A549 (cell line): ENCODE results near the gene EIF5. TPM values are rescaled to one million over a fixed set of nuclear protein-coding genes. Genes with fewer than 3 reads are reported as not detected.

Experiments
- ATAC-seq, 2 experiments: fragments of 200-7000 bp in 1 of 2; fragments of >200 bp in 1 of 2; cut with Nextera tagmentation in 1 of 2; cut with Tn5 transposase in 1 of 2; 3 replicates each; pipeline versions ENCODE4 v1.8.0 to v1.9.1; 2018 to 2020; ENCODE audit warnings: mild to moderate bottlenecking in 1 of 2, moderate library complexity in 1 of 2
- CTCF ChIA-PET: fragments of 300-600 bp; sonication (Branson Sonifier 250); formaldehyde crosslinking; extraction: SDS; loops from one replicate; lab custom pipeline; 2021; ENCODE audit warnings: antibody characterized with exemption, inconsistent platforms; lab: Yijun Ruan, JAX
- POLR2A ChIA-PET: fragments of 350-600 bp; formaldehyde crosslinking; extraction: SDS; loops from one replicate; lab custom pipeline; 2021; ENCODE audit warnings: antibody characterized with exemption, inconsistent platforms; lab: Yijun Ruan, JAX
- DNase-seq, 2 experiments: peaks; one replicate each; pipeline versions ENCODE4 v3.0.0 to v3.0.0-alpha.2; 2011 to 2016; ENCODE audit warnings: low read depth in 1 of 2, low spot score in 1 of 2
- FAIRE-seq: peaks from 2 replicates; lab custom pipeline; 2011; peaks lifted over from hg19 to GRCh38; lab: Jason Lieb, UNC
- H3K27ac ChIP-seq, 2 experiments: fragments of >200 bp; sonication (Bioruptor Twin); formaldehyde crosslinking; 3 replicates each; pipeline ENCODE4 v1.5.1; 2016 to 2017
- H3K4me1 ChIP-seq: fragments of >200 bp; sonication (Bioruptor Twin); formaldehyde crosslinking; 3 replicates; pipeline ENCODE4 v1.6.1; 2016
- H3K4me2 ChIP-seq: fragments of >200 bp; sonication (Bioruptor Twin); formaldehyde crosslinking; 3 replicates; pipeline ENCODE4 v1.6.1; 2016
- H3K4me3 ChIP-seq: fragments of >200 bp; sonication (Bioruptor Twin); formaldehyde crosslinking; 3 replicates; pipeline ENCODE4 v1.5.1; 2016
- H3K9me3 ChIP-seq: fragments of >200 bp; sonication (Bioruptor Twin); formaldehyde crosslinking; 3 replicates; pipeline ENCODE4 v1.6.1; 2016
- BCL3 ChIP-seq: fragments of >200 bp; sonication (Bioruptor Twin); formaldehyde crosslinking; IDR thresholded peaks from 3 replicates; pipeline ENCODE4 v1.6.1; 2016
- BHLHE40 ChIP-seq: IDR thresholded peaks from 2 replicates; pipeline ENCODE4 v1.6.1; 2012; ENCODE audit warnings: low read depth, low read length, inconsistent platforms
- CHD4 ChIP-seq: fragments of 200-600 bp; sonication (generic); IDR thresholded peaks from 2 replicates; pipeline ENCODE4 v1.6.1; 2016; ENCODE audit warnings: antibody characterized with exemption, mild to moderate bottlenecking, borderline replicate concordance
- CTCF ChIP-seq: fragments of >200 bp; sonication (Bioruptor Twin); formaldehyde crosslinking; IDR thresholded peaks from 3 replicates; pipeline ENCODE4 v1.5.1; 2016
- ELK1 ChIP-seq: fragments of 150-350 bp; IDR thresholded peaks from 2 replicates; pipeline ENCODE4 v1.6.1; 2014; ENCODE audit warnings: low read depth, mild to moderate bottlenecking, low read length
- ESRRA ChIP-seq: fragments of 150-350 bp; IDR thresholded peaks from 2 replicates; pipeline ENCODE4 v1.6.1; 2014; ENCODE audit warnings: mild to moderate bottlenecking, low read length, borderline replicate concordance
- FOSL2 ChIP-seq, 2 experiments: fragments of 450-650 bp in 1 of 2; fragments of >200 bp in 1 of 2; sonication (Bioruptor Twin) in 1 of 2; formaldehyde crosslinking; IDR thresholded peaks; 2 replicates each; pipeline versions ENCODE4 v1.5.0 to v1.6.1; 2016 to 2020; ENCODE audit warnings: mild to moderate bottlenecking in 1 of 2, moderate library complexity in 1 of 2
- GATA3 ChIP-seq: IDR thresholded peaks from 2 replicates; pipeline ENCODE4 v1.6.1; 2012; ENCODE audit warnings: borderline replicate concordance
- HES2 ChIP-seq: fragments of >200 bp; sonication (Bioruptor Twin); formaldehyde crosslinking; IDR thresholded peaks from 2 replicates; pipeline ENCODE4 v1.6.1; 2016
- HMGXB4 ChIP-seq: fragments of 250-450 bp; sonication (Bioruptor Pico); IDR thresholded peaks from 2 replicates; pipeline ENCODE4 v1.5.0; 2021; ENCODE audit warnings: mild to moderate bottlenecking, moderate library complexity, borderline replicate concordance
- HOXB5 ChIP-seq: fragments of 250-450 bp; sonication (Bioruptor Pico); IDR thresholded peaks from 2 replicates; pipeline ENCODE4 v1.5.0; 2020; ENCODE audit warnings: mild to moderate bottlenecking, moderate library complexity
- KDM5A ChIP-seq: fragments of 200-600 bp; sonication (generic); IDR thresholded peaks from 2 replicates; pipeline ENCODE4 v1.6.1; 2016; ENCODE audit warnings: antibody characterized with exemption, mild to moderate bottlenecking
- MAX ChIP-seq: IDR thresholded peaks from 2 replicates; pipeline ENCODE4 v1.6.1; 2012
- MYC ChIP-seq: IDR thresholded peaks from 2 replicates; pipeline ENCODE4 v1.6.1; 2012; ENCODE audit warnings: mild to moderate bottlenecking, inconsistent platforms, low read length, improper control_type of control experiment, borderline replicate concordance
- NFE2L2 ChIP-seq: fragments of 150-350 bp; conservative IDR thresholded peaks from 2 replicates; pipeline ENCODE4 v1.6.1; 2014; ENCODE audit warnings: low read length
- NR3C1 ChIP-seq: fragments of >200 bp; sonication (Bioruptor Twin); formaldehyde crosslinking; IDR thresholded peaks from 3 replicates; pipeline ENCODE4 v1.6.1; 2017
- POLR2AphosphoS2 ChIP-seq: conservative IDR thresholded peaks from 2 replicates; pipeline ENCODE4 v1.6.1; 2012; ENCODE audit warnings: low read length, improper control_type of control experiment, inconsistent platforms
- RCOR1 ChIP-seq: fragments of 150-350 bp; IDR thresholded peaks from 2 replicates; pipeline ENCODE4 v1.6.1; 2014; ENCODE audit warnings: antibody characterized with exemption, low read length, low read depth
- RNF2 ChIP-seq: fragments of 200-600 bp; sonication (generic); IDR thresholded peaks from 2 replicates; pipeline ENCODE4 v1.6.1; 2016; ENCODE audit warnings: low read depth, mild to moderate bottlenecking, antibody characterized with exemption, moderate library complexity, borderline replicate concordance
- TFCP2L1 ChIP-seq: fragments of 250-450 bp; sonication (Bioruptor Pico); IDR thresholded peaks from 2 replicates; pipeline ENCODE4 v1.5.0; 2021; ENCODE audit warnings: mild to moderate bottlenecking
- TP53 ChIP-seq: fragments of 250-450 bp; sonication (Bioruptor Pico); IDR thresholded peaks from 2 replicates; pipeline ENCODE4 v1.5.0; 2021; ENCODE audit warnings: mild to moderate bottlenecking, moderate library complexity
- ZFP36 ChIP-seq: fragments of 450-650 bp; IDR thresholded peaks from 2 replicates; pipeline ENCODE4 v1.6.1; 2014; ENCODE audit warnings: borderline replicate concordance; ENCODE audit not compliant: partially characterized antibody
- ZNF302 ChIP-seq: fragments of 250-450 bp; sonication (Bioruptor Pico); IDR thresholded peaks from 2 replicates; pipeline ENCODE4 v1.9.0; 2021; ENCODE audit warnings: inconsistent platforms, mild to moderate bottlenecking, moderate library complexity
- WGBS: methylation state at CpG from one replicate; pipeline ENCODE4 v1.1.6; 2017; ENCODE audit errors: missing lambda C conversion rate; 5-methylcytosine and 5-hydroxymethylcytosine counted together
- polyA plus RNA-seq, 4 experiments: library from polyadenylated mRNA; depleted of rRNA in 3 of 4; stranded (reverse); fragments of >200 nt; fragmentation: RNase III in 1 of 4; extraction: RNeasy Plus Mini Kit Qiagen cat#74134 plus additional on column Dnase treatment in 1 of 4; gene quantifications; 2 replicates in 3 of 4; 3 replicates in 1 of 4; pipeline ENCODE4 v1.2.3, GENCODE V29; 2011 to 2017

The EIF5 gene
- polyA plus RNA-seq, 2 of the 4 experiments (the other 2 are of a cell fraction) = 276 to 591 TPM

- Histone ChIP-seq H3K9me3 (peaks cover 9% of the 10 kb centered on the region; the same call in 1 of the 3 replicates), H3K4me2 (no peak overlapping the region), H3K4me3 (no peak overlapping the region), H3K27ac (no peak overlapping the region), H3K4me1 (peaks cover 6% of the 10 kb centered on the region; the same call in 2 of the 3 replicates)
- ATAC-seq (no peak), DNase-seq (no peak), FAIRE-seq (no peak)
- no peak for TF ChIP-seq NR3C1
- TF ChIP-seq ESRRA = no peak
- TF ChIP-seq ZNF302 = no peak
- no peak for TF ChIP-seq CHD4
- no peak for TF ChIP-seq CTCF
- no peak for TF ChIP-seq ELK1
- TF ChIP-seq MAX = no peak
- TF ChIP-seq RNF2 = no peak
- CTCF ChIA-PET = interaction anchor here (3.5 kb wide), 1 partner anchor 41 kb away, joined by 20 read pairs; no protein-coding TSS in a partner anchor
- POLR2A ChIA-PET = interaction anchor here (1.7 kb wide), 1 partner anchor 16 kb away, joined by 5 read pairs; the partner anchor contains the start of gene EIF5
- WGBS = 89% methylated on average over 13 of the region's 13 CpGs
Measured at GRCh38 chr14:103349982-103350381, 15.9 kb downstream of the EIF5 start.

- ChIA-PET CTCF (interaction anchor here (1.1 to 3.5 kb wide), 3 partner anchors 14 to 37 kb away, joined by 3 to 13 read pairs (median 3); no protein-coding TSS in a partner anchor), POLR2A (no interaction called here)
- TF ChIP-seq HMGXB4 (CRISPR knock-in tag) (no peak), POLR2AphosphoS2 (no peak), BCL3 (no peak), HOXB5 (no peak), BHLHE40 (no peak), NFE2L2 (no peak), TP53 (CRISPR knock-in tag) (no peak), CTCF (no peak), MYC (no peak), FOSL2 (IDR thresholded peaks at IDR 0.05) (no peak), FOSL2 (CRISPR knock-in tag; IDR thresholded peaks at IDR 0.05) (no peak), RCOR1 (no peak), ELK1 (no peak), KDM5A (no peak), ZFP36 (no peak), HES2 (no peak), GATA3 (no peak), TFCP2L1 (CRISPR knock-in tag) (no peak), CHD4 (no peak)
- H3K4me3 ChIP-seq = no peak overlapping the region
- FAIRE-seq (no peak), DNase-seq (no peak), ATAC-seq (no peak)
- no peak overlapping the region for H3K4me2 ChIP-seq
- WGBS = 77% methylated on average over 7 of the region's 7 CpGs
- peaks cover 9% of the 10 kb centered on the region; the same call in 1 of the 3 replicates for H3K9me3 ChIP-seq
- H3K4me1 ChIP-seq = peaks cover 9% of the 10 kb centered on the region; the same call in 2 of the 3 replicates
- no peak overlapping the region for H3K27ac ChIP-seq
Measured at GRCh38 chr14:103353362-103353761, 19.3 kb downstream of the EIF5 start.
